ENCODE measurements around the gene LGALS7. TPM values are rescaled to one million over a fixed set of nuclear protein-coding genes. Genes with fewer than 3 reads are reported as not detected.

LGALS7 gene
- polyA plus RNA-seq, 3 donors = not detected

DNA sequence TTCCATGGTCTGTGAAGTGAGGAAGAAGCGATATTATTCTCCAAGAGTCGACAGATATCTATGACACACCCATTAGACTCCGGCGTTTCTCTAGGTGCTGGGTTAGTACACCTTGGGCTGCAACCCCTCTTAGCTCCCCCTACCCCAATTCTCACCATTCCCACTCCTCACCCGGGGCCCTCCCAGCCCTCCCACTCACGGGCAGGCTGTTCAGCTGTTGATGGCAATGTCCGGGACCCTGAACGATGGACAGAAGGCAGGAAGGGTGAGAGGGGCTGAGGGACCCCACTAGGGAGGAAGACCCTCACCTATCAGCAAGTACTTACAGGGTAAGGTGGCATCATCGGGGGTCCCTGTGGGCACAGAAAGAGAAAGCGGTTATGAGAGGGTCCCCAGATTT, 30.2 kb upstream of the LGALS7 start:
- H3K4me1 Mint-ChIP-seq = peaks cover 8% of the 10 kb centered on the region

GRCh38 chr19:38801359-38802095, 28.2 kb upstream of the LGALS7 start:
- Histone ChIP-seq H3K36me3 (replicated peaks in 1 of 2; ENCODE audit: control insufficient read depth in 1 of 2, insufficient read depth in 2 of 2, low read length in 2 of 2) (no peaks in the 10 kb centered on the region), H3K4me1 (ENCODE audit: control insufficient read depth in 1 of 2, insufficient read depth in 2 of 2, low read length in 2 of 2) (peaks cover 3 to 5% of the 10 kb centered on the region in 2 donors), H3K4me3 (replicated peaks in 1 of 3; ENCODE audit: low read depth in 2 of 3, low read length in 3 of 3) (no peak overlapping the region), H3K9me3 (replicated peaks in 1 of 2; ENCODE audit: control insufficient read depth in 1 of 2, insufficient read depth in 1 of 2, low read length in 2 of 2) (no peaks in the 10 kb centered on the region), H4K20me1 (ENCODE audit: insufficient read depth, low read length) (no peaks in the 10 kb centered on the region), H3K79me2 (ENCODE audit: insufficient read depth, low read length) (no peaks in the 10 kb centered on the region), H2AFZ (ENCODE audit: insufficient read depth, low read depth, low read length, poor library complexity, severe bottlenecking) (no peak overlapping the region), H3K27ac (ENCODE audit: low read depth in 1 of 2, low read length in 2 of 2) (no peak overlapping the region), H3K9ac (ENCODE audit: insufficient read depth, low read length, poor library complexity, severe bottlenecking) (no peak overlapping the region), H3K27me3 (ENCODE audit: control insufficient read depth in 2 of 2, insufficient read depth in 2 of 2, low read length in 2 of 2) (no peaks in the 10 kb centered on the region), H3K4me2 (replicated peaks; ENCODE audit: extremely low read depth, low read length, poor library complexity, severe bottlenecking) (no peak overlapping the region)
- H3K4me3 Mint-ChIP-seq = no peak overlapping the region
- peaks cover 5% of the 10 kb centered on the region for H3K4me1 Mint-ChIP-seq
- intact Hi-C loops (cut with micrococcal nuclease) = no loop called here
- peaks cover 2 to 4% (median 2%) of the 10 kb centered on the region in 3 donors for H3K27me3 Mint-ChIP-seq (ENCODE audit: low read depth in 3 of 3)
- TF ChIP-seq, protein P1, sequence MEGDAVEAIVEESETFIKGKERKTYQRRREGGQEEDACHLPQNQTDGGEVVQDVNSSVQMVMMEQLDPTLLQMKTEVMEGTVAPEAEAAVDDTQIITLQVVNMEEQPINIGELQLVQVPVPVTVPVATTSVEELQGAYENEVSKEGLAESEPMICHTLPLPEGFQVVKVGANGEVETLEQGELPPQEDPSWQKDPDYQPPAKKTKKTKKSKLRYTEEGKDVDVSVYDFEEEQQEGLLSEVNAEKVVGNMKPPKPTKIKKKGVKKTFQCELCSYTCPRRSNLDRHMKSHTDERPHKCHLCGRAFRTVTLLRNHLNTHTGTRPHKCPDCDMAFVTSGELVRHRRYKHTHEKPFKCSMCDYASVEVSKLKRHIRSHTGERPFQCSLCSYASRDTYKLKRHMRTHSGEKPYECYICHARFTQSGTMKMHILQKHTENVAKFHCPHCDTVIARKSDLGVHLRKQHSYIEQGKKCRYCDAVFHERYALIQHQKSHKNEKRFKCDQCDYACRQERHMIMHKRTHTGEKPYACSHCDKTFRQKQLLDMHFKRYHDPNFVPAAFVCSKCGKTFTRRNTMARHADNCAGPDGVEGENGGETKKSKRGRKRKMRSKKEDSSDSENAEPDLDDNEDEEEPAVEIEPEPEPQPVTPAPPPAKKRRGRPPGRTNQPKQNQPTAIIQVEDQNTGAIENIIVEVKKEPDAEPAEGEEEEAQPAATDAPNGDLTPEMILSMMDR (IDR thresholded peaks at IDR 0.05) = no peak
- WGBS (ENCODE audit: insufficient coverage) = 98% methylated on average over 11 of the region's 12 CpGs
- H3K27ac Mint-ChIP-seq = no peak overlapping the region
- DNase-seq = no peak
- no peaks in the 10 kb centered on the region for H3K36me3 Mint-ChIP-seq
- peaks cover 0 to 3% (median 0%) of the 10 kb centered on the region in 7 donors for H3K9me3 Mint-ChIP-seq

More for the DNA sequence above, 30.2 kb upstream of the LGALS7 start:
- intact Hi-C loops (cut with micrococcal nuclease) = no loop called here
- no peak overlapping the region for H2AFZ ChIP-seq (ENCODE audit: insufficient read depth, low read depth, low read length, poor library complexity, severe bottlenecking)
- H3K4me3 ChIP-seq (replicated peaks in 1 of 3; ENCODE audit: low read depth in 2 of 3, low read length in 3 of 3) = no peak overlapping the region
- H4K20me1 ChIP-seq (ENCODE audit: insufficient read depth, low read length) = no peaks in the 10 kb centered on the region
- H3K9me3 Mint-ChIP-seq = no peaks in the 10 kb centered on the region
- DNase-seq = no peak
- H3K79me2 ChIP-seq (ENCODE audit: insufficient read depth, low read length) = no peaks in the 10 kb centered on the region
- no peak overlapping the region for H3K27ac ChIP-seq (ENCODE audit: low read depth in 1 of 2, low read length in 2 of 2)
- peaks cover 1 to 2% (median 2%) of the 10 kb centered on the region in 3 donors for H3K27me3 Mint-ChIP-seq (ENCODE audit: low read depth in 3 of 3)
- WGBS (ENCODE audit: insufficient coverage) = 80% methylated on average over 1 of the region's 10 CpGs
- no peaks in the 10 kb centered on the region for H3K9me3 ChIP-seq (replicated peaks in 1 of 2; ENCODE audit: control insufficient read depth in 1 of 2, insufficient read depth in 1 of 2, low read length in 2 of 2)
- peaks cover 3 to 5% of the 10 kb centered on the region in 2 donors for H3K4me1 ChIP-seq (ENCODE audit: control insufficient read depth in 1 of 2, insufficient read depth in 2 of 2, low read length in 2 of 2)
- TF ChIP-seq, protein P1 (IDR thresholded peaks at IDR 0.05) = no peak
- H3K27ac Mint-ChIP-seq = no peak overlapping the region
- H3K4me2 ChIP-seq (replicated peaks; ENCODE audit: extremely low read depth, low read length, poor library complexity, severe bottlenecking) = no peak overlapping the region
- no peak overlapping the region for H3K9ac ChIP-seq (ENCODE audit: insufficient read depth, low read length, poor library complexity, severe bottlenecking)
- no peaks in the 10 kb centered on the region for H3K36me3 ChIP-seq (replicated peaks in 1 of 2; ENCODE audit: control insufficient read depth in 1 of 2, insufficient read depth in 2 of 2, low read length in 2 of 2)
- no peak overlapping the region for H3K4me3 Mint-ChIP-seq
- no peaks in the 10 kb centered on the region for H3K27me3 ChIP-seq (ENCODE audit: control insufficient read depth in 2 of 2, insufficient read depth in 2 of 2, low read length in 2 of 2)
- no peaks in the 10 kb centered on the region for H3K36me3 Mint-ChIP-seq
